Natural killer cell (primary cell): ENCODE measurements around the gene SERBP1. TPM values are rescaled to one million over a fixed set of nuclear protein-coding genes. Genes with fewer than 3 reads are reported as not detected.
"Not testable (repeated sequence)": the region's sequence is repeated elsewhere in the genome, so short reads cannot be mapped to it uniquely, and the experiment has no call there.

Source experiments
- ATAC-seq, 3 donors: fragments of 150-1000 bp in 2 of 3; fragments of 200-7000 bp in 1 of 3; cut with Tn5 transposase; 1 replicate in 1 of 3; 2 replicates in 2 of 3; pipeline ENCODE4 v1.10.0; 2021; ENCODE audit warnings: mild to moderate bottlenecking in 2 of 3, moderate library complexity in 2 of 3
- DNase-seq, 2 donors: peaks; one replicate each; pipeline versions ENCODE4 v3.0.0 to v3.0.0-alpha.2; 2013 to 2021; ENCODE audit warnings: mixed read lengths in 1 of 2
- H3K27ac ChIP-seq: one replicate; pipeline ENCODE4 v1.5.1; 2013; ENCODE audit warnings: mild to moderate bottlenecking, low read length
- H3K27me3 ChIP-seq: one replicate; pipeline ENCODE4 v1.6.1; 2013; ENCODE audit warnings: low read length; ENCODE audit not compliant: control insufficient read depth, insufficient read depth
- H3K36me3 ChIP-seq: one replicate; pipeline ENCODE4 v1.6.1; 2013; ENCODE audit warnings: low read length; ENCODE audit not compliant: control insufficient read depth, insufficient read depth
- H3K4me1 ChIP-seq: one replicate; pipeline ENCODE4 v1.6.1; 2013; ENCODE audit warnings: low read length; ENCODE audit not compliant: control insufficient read depth, insufficient read depth
- H3K4me3 ChIP-seq: one replicate; pipeline ENCODE4 v1.5.1; 2013; ENCODE audit warnings: low read length
- H3K9me3 ChIP-seq: one replicate; pipeline ENCODE4 v1.6.1; 2013; ENCODE audit warnings: low read length; ENCODE audit not compliant: control insufficient read depth, insufficient read depth
- H3K27ac Mint-ChIP-seq, 2 donors: one replicate each; pipeline ENCODE4 v1.8.0; 2022; ENCODE audit warnings: mild to moderate bottlenecking in 2 of 2, mixed read lengths in 2 of 2, moderate library complexity in 1 of 2
- H3K27me3 Mint-ChIP-seq, 2 donors: one replicate each; pipeline ENCODE4 v1.8.0; 2022; ENCODE audit warnings: low read depth in 2 of 2, mixed read lengths in 2 of 2
- H3K36me3 Mint-ChIP-seq: one replicate; pipeline ENCODE4 v1.8.0; 2022; ENCODE audit warnings: mixed read lengths
- H3K4me1 Mint-ChIP-seq, 2 donors: one replicate each; pipeline ENCODE4 v1.8.0; 2022; ENCODE audit warnings: mixed read lengths in 2 of 2
- H3K4me3 Mint-ChIP-seq: one replicate; pipeline ENCODE4 v1.8.0; 2022; ENCODE audit warnings: mild to moderate bottlenecking, moderate library complexity, mixed read lengths
- H3K9me3 Mint-ChIP-seq, 2 donors: one replicate each; pipeline ENCODE4 v1.8.0; 2022; ENCODE audit warnings: mixed read lengths in 2 of 2
- CTCF ChIP-seq: fragments of 200-600 bp; IDR thresholded peaks from one replicate; pipeline ENCODE4 v1.8.0; 2022; ENCODE audit warnings: antibody characterized with exemption
- WGBS: methylation state at CpG from one replicate; pipeline ENCODE4 v1.1.7; 2013; ENCODE audit warnings: missing lambda C conversion rate; ENCODE audit not compliant: insufficient coverage; 5-methylcytosine and 5-hydroxymethylcytosine counted together
- intact Hi-C: fragments of 100-400 bp; cut with micrococcal nuclease; formaldehyde crosslinking; loops from one replicate; pipeline ENCODE4 v1.14.2; 2022
- total RNA-seq, 4 donors: library from RNA; stranded (reverse); fragments of 120-200 nt in 1 of 4; gene quantifications; one replicate each; pipeline versions ENCODE4 v1.2.3 to v1.2.4, GENCODE V29; 2013 to 2022

The SERBP1 gene
- total RNA-seq, 3 donors from 2014 or later (not counting 1 experiment from before 2014, with no cell fraction given), result 137 to 183 (median 149) TPM

- peaks cover 88% of the 10 kb centered on the region for H3K36me3 ChIP-seq
- H3K4me3 Mint-ChIP-seq, result no peak overlapping the region
- H3K9me3 ChIP-seq, result no peaks in the 10 kb centered on the region
- peak overlapping the region; percentile 77 to 84 for H3K27ac Mint-ChIP-seq
- H3K4me3 ChIP-seq, result no peak overlapping the region
- H3K36me3 Mint-ChIP-seq, result peaks cover 16% of the 10 kb centered on the region
- no peaks in the 10 kb centered on the region for H3K9me3 Mint-ChIP-seq
- intact Hi-C loops, result no loop called here
- H3K4me1 Mint-ChIP-seq, result peaks cover 41 to 46% of the 10 kb centered on the region in 2 donors
- H3K27ac ChIP-seq, result no peak overlapping the region
- no peak for TF ChIP-seq CTCF
- H3K27me3 ChIP-seq, result no peaks in the 10 kb centered on the region
- ATAC-seq (no peak), DNase-seq (no peak)
- no peaks in the 10 kb centered on the region for H3K27me3 Mint-ChIP-seq
- H3K4me1 ChIP-seq, result no peaks in the 10 kb centered on the region
- WGBS, result 96% methylated on average over 2 of the region's 2 CpGs
These were observed 15.6 kb downstream of the SERBP1 start for GRCh38 chr1:67414574-67414973.

- WGBS, result 72% methylated on average over 2 of the region's 2 CpGs
- not testable (repeated sequence) for ATAC-seq
These were observed 17.1 kb downstream of the SERBP1 start for GRCh38 chr1:67413101-67413500.

GRCh38 chr1:67408148-67408547, 22.1 kb downstream of the SERBP1 start:
- Histone ChIP-seq H3K4me3 (no peak overlapping the region), H3K36me3 (peaks cover 29% of the 10 kb centered on the region), H3K9me3 (no peaks in the 10 kb centered on the region), H3K27ac (no peak overlapping the region), H3K4me1 (peaks cover 3% of the 10 kb centered on the region), H3K27me3 (no peaks in the 10 kb centered on the region)
- Mint-ChIP-seq H3K9me3 (no peaks in the 10 kb centered on the region), H3K27ac (peak overlapping the region; percentile 18 to 74), H3K4me1 (peaks cover 14 to 15% of the 10 kb centered on the region in 2 donors), H3K27me3 (no peaks in the 10 kb centered on the region), H3K36me3 (no peaks in the 10 kb centered on the region), H3K4me3 (no peak overlapping the region)
- intact Hi-C loops, result no loop called here
- TF ChIP-seq CTCF, result no peak
- WGBS, result no CpG with 5 or more reads among the region's 1 CpG
- ATAC-seq (no peak), DNase-seq (no peak)

More at GRCh38 chr1:67413101-67413500, 17.1 kb downstream of the SERBP1 start:
- H3K4me1 ChIP-seq, H3K27me3 ChIP-seq, H3K27me3 Mint-ChIP-seq, intact Hi-C loops, H3K9me3 Mint-ChIP-seq, H3K9me3 ChIP-seq, DNase-seq, H3K4me3 Mint-ChIP-seq, H3K4me3 ChIP-seq, H3K27ac ChIP-seq: not testable (repeated sequence)
- H3K36me3 ChIP-seq, result peaks cover 74% of the 10 kb centered on the region
- peak overlapping the region in 1 of 2 donors; percentile 84 for H3K27ac Mint-ChIP-seq
- peaks cover 16% of the 10 kb centered on the region for H3K36me3 Mint-ChIP-seq
- H3K4me1 Mint-ChIP-seq, result peaks cover 41 to 42% of the 10 kb centered on the region in 2 donors

GRCh38 chr1:67407498-67407897, 22.7 kb downstream of the SERBP1 start:
- intact Hi-C loops, result no loop called here
- no peaks in the 10 kb centered on the region for H3K27me3 Mint-ChIP-seq
- no peaks in the 10 kb centered on the region for H3K9me3 ChIP-seq
- no peak for DNase-seq
- no peak for ATAC-seq
- H3K4me3 Mint-ChIP-seq, result no peak overlapping the region
- peaks cover 26% of the 10 kb centered on the region for H3K36me3 ChIP-seq
- 99% methylated on average over 4 of the region's 5 CpGs for WGBS
- H3K9me3 Mint-ChIP-seq, result no peaks in the 10 kb centered on the region
- no peak for TF ChIP-seq CTCF
- H3K4me3 ChIP-seq, result no peak overlapping the region
- no peak overlapping the region for H3K27ac ChIP-seq
- no peaks in the 10 kb centered on the region for H3K27me3 ChIP-seq
- peaks cover 14 to 15% of the 10 kb centered on the region in 2 donors for H3K4me1 Mint-ChIP-seq
- H3K27ac Mint-ChIP-seq, result peak overlapping the region; percentile 18 to 74
- H3K4me1 ChIP-seq, result peaks cover 3% of the 10 kb centered on the region
- H3K36me3 Mint-ChIP-seq, result no peaks in the 10 kb centered on the region
